ENCODE data around the gene ATP1B3.

The ATP1B3 gene

GRCh38 chr3:141934354-141934753 is 57.9 kb downstream of the ATP1B3 start:
- Mint-ChIP-seq H3K36me3 (ENCODE audit: low read depth) (no peaks in the 10 kb centered on the region), H3K9me3 (no peaks in the 10 kb centered on the region), H3K27me3 (ENCODE audit: low read depth) (no peaks in the 10 kb centered on the region), H3K27ac (no peak overlapping the region), H3K4me1 (ENCODE audit: low read depth) (no peaks in the 10 kb centered on the region), H3K4me3 (no peak overlapping the region)

GRCh38 chr3:141938011-141938500 is 61.6 kb downstream of the ATP1B3 start:
- H3K4me1 Mint-ChIP-seq (ENCODE audit: low read depth), result no peaks in the 10 kb centered on the region
- no peak overlapping the region for H3K27ac Mint-ChIP-seq
- H3K4me3 Mint-ChIP-seq, result no peak overlapping the region
- no peaks in the 10 kb centered on the region for H3K27me3 Mint-ChIP-seq (ENCODE audit: low read depth)
- H3K36me3 Mint-ChIP-seq (ENCODE audit: low read depth), result no peaks in the 10 kb centered on the region
- H3K9me3 Mint-ChIP-seq, result no peaks in the 10 kb centered on the region

DNA sequence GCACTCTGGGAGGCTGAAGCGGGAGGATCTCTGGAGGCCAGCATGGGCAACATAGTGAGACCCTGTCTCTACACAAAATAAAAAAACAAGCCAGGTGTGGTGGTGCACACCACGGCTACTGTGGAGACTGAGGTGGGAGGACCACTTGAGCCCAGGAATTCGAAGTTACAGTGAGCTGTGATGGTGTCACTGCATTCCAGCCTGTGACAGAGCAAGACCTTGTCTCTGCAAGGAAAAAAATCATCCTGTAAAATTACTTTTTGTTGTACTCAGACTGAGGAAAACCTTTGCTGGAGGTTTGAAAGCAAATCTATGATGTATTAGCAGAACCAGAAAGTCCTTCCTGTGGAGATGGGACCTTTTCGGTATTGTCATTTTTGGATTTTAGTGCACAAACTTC is 63.3 kb downstream of the ATP1B3 start:
- H3K4me1 Mint-ChIP-seq (ENCODE audit: low read depth), result no peaks in the 10 kb centered on the region
- no peaks in the 10 kb centered on the region for H3K27me3 Mint-ChIP-seq (ENCODE audit: low read depth)
- no peaks in the 10 kb centered on the region for H3K9me3 Mint-ChIP-seq
- H3K4me3 Mint-ChIP-seq, result no peak overlapping the region
- H3K27ac Mint-ChIP-seq, result no peak overlapping the region
- H3K36me3 Mint-ChIP-seq (ENCODE audit: low read depth), result no peaks in the 10 kb centered on the region

GRCh38 chr3:141940194-141940776 is 63.8 kb downstream of the ATP1B3 start:
- no peak overlapping the region for H3K4me3 Mint-ChIP-seq
- no peaks in the 10 kb centered on the region for H3K9me3 Mint-ChIP-seq
- H3K4me1 Mint-ChIP-seq (ENCODE audit: low read depth), result no peaks in the 10 kb centered on the region
- H3K36me3 Mint-ChIP-seq (ENCODE audit: low read depth), result no peaks in the 10 kb centered on the region
- no peak overlapping the region for H3K27ac Mint-ChIP-seq
- H3K27me3 Mint-ChIP-seq (ENCODE audit: low read depth), result no peaks in the 10 kb centered on the region

GRCh38 chr3:141941093-141941492 is 64.7 kb downstream of the ATP1B3 start:
- no peak overlapping the region for H3K4me3 Mint-ChIP-seq
- H3K27me3 Mint-ChIP-seq (ENCODE audit: low read depth), result no peaks in the 10 kb centered on the region
- no peak overlapping the region for H3K27ac Mint-ChIP-seq

DNA sequence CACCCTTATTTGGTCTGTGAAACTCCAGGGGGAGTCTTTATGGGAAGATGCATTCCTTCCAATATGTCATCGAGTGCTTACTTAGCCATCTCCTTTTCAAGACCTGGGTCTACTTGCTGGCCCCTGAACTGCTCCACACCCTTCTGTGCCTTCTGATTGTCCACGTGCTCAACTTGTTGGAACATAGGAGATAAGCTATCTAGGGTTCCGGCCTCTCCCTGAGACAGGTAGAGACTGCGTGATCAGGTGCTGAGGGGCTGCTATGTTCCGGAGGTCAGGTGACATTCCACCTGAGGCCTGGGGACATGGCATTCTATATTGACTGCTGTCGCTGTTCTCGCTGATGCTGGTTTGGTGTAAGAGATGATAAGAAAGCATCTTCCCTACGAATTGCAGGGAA is 65.6 kb downstream of the ATP1B3 start:
- Mint-ChIP-seq H3K4me3 (no peak overlapping the region), H3K27me3 (ENCODE audit: low read depth) (no peaks in the 10 kb centered on the region), H3K9me3 (no peaks in the 10 kb centered on the region), H3K36me3 (ENCODE audit: low read depth) (no peaks in the 10 kb centered on the region), H3K4me1 (ENCODE audit: low read depth) (no peaks in the 10 kb centered on the region), H3K27ac (no peak overlapping the region)

More at GRCh38 chr3:141941093-141941492, 64.7 kb downstream of the ATP1B3 start:
- H3K9me3 Mint-ChIP-seq, result no peaks in the 10 kb centered on the region
- H3K4me1 Mint-ChIP-seq (ENCODE audit: low read depth), result no peaks in the 10 kb centered on the region
- no peaks in the 10 kb centered on the region for H3K36me3 Mint-ChIP-seq (ENCODE audit: low read depth)

GRCh38 chr3:141945726-141946485 is 69.5 kb downstream of the ATP1B3 start:
- no peaks in the 10 kb centered on the region for H3K9me3 Mint-ChIP-seq
- H3K36me3 Mint-ChIP-seq (ENCODE audit: low read depth), result no peaks in the 10 kb centered on the region
- no peaks in the 10 kb centered on the region for H3K4me1 Mint-ChIP-seq (ENCODE audit: low read depth)
- H3K4me3 Mint-ChIP-seq, result no peak overlapping the region
- no peak overlapping the region for H3K27ac Mint-ChIP-seq
- H3K27me3 Mint-ChIP-seq (ENCODE audit: low read depth), result no peaks in the 10 kb centered on the region

GRCh38 chr3:141949399-141949798 is 73.0 kb downstream of the ATP1B3 start:
- H3K36me3 Mint-ChIP-seq (ENCODE audit: low read depth), result no peaks in the 10 kb centered on the region
- H3K4me3 Mint-ChIP-seq, result no peak overlapping the region
- H3K4me1 Mint-ChIP-seq (ENCODE audit: low read depth), result no peaks in the 10 kb centered on the region
- H3K27ac Mint-ChIP-seq, result no peak overlapping the region
- H3K27me3 Mint-ChIP-seq (ENCODE audit: low read depth), result no peaks in the 10 kb centered on the region
- no peaks in the 10 kb centered on the region for H3K9me3 Mint-ChIP-seq

DNA sequence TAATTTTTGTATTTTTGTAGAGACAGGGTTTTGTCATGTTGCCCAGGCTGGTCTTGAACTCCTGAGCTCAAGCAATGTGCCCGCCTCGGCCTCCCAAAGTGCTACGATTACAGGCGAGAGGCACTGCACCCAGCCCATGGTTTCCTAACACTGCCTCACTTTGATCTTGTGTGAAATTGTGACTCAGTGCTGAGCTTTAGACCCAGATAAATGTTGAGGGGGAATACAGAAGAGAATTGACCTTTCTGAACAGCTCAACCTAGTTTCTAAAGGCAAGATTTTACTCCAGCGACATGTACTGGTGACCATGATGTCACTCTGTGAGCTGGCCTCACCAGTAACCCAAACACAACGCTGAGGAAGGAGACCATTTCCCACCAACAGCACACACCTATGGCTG is 73.5 kb downstream of the ATP1B3 start:
- H3K27me3 Mint-ChIP-seq (ENCODE audit: low read depth), result no peaks in the 10 kb centered on the region
- H3K4me1 Mint-ChIP-seq (ENCODE audit: low read depth), result peaks cover under 1% of the 10 kb centered on the region
- no peak overlapping the region for H3K4me3 Mint-ChIP-seq
- H3K9me3 Mint-ChIP-seq, result no peaks in the 10 kb centered on the region
- no peaks in the 10 kb centered on the region for H3K36me3 Mint-ChIP-seq (ENCODE audit: low read depth)
- no peak overlapping the region for H3K27ac Mint-ChIP-seq

DNA sequence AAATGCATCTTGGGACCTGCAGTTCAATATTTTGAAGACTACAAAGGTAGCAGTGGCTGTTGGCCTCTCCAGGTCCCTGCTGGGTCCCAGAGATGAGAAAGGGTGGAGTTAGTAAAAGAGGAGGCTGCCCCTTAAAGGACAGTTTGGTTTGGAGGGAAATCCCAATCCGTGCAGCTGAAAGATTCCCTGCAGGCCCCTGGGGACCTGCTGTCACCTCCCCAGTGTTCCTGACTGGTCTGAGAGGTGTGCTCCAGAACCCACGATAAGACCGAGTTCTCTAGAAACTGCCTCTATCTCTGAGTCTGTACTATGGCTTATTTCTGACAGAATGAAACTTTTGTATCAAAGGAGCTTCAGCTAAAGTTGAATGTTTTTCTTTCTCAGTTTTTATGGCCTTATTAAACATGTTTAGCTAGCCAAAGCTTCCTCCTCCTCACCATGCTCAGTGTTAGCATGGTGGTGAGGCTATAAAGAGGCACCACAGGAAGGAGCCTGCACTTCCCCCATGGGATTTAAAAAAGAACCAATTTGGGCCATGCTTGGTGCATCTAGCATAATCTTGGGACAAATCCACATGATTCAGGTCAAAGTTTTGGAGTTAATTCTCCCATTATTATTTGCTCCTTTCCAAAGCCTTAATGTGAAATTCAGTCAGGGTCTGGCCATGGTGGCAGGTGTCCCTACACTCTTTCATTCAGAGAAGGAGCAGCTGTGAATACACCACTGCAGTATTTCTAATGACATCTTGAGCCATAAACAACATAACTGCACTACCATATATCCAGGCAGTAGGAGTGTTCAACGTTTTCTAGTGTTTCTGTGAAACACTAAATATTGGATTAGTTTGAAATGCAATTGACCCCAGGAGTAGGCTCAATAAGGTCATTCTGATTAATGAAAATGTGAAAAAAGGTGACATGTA is 74.4 kb downstream of the ATP1B3 start:
- Mint-ChIP-seq H3K27ac (no peak overlapping the region), H3K36me3 (ENCODE audit: low read depth) (no peaks in the 10 kb centered on the region), H3K4me1 (ENCODE audit: low read depth) (peaks cover 5% of the 10 kb centered on the region), H3K27me3 (ENCODE audit: low read depth) (no peaks in the 10 kb centered on the region), H3K4me3 (no peak overlapping the region), H3K9me3 (no peaks in the 10 kb centered on the region)

DNA sequence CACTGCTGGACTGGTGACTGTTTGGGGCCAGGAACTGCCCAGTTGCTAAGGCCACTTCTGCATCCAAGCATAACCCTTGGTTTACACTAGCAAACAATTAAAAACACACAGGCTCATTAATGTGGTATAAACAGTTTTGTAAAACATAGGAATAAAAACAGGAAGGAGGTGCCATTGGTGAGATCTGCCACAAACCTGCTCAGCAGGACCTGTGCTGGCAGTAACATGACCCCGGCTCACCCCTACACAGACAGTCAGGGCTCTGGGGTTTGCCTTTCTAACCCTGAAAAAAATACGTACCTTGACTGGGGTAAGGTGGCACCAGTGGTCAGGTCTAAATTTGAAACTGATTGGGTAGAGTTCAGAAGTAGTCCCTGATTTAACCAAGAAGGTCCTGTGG is 76.2 kb downstream of the ATP1B3 start:
- Mint-ChIP-seq H3K4me3 (no peak overlapping the region), H3K36me3 (ENCODE audit: low read depth) (no peaks in the 10 kb centered on the region), H3K4me1 (ENCODE audit: low read depth) (peaks cover 5% of the 10 kb centered on the region), H3K9me3 (no peaks in the 10 kb centered on the region), H3K27me3 (ENCODE audit: low read depth) (no peaks in the 10 kb centered on the region), H3K27ac (no peak overlapping the region)

DNA sequence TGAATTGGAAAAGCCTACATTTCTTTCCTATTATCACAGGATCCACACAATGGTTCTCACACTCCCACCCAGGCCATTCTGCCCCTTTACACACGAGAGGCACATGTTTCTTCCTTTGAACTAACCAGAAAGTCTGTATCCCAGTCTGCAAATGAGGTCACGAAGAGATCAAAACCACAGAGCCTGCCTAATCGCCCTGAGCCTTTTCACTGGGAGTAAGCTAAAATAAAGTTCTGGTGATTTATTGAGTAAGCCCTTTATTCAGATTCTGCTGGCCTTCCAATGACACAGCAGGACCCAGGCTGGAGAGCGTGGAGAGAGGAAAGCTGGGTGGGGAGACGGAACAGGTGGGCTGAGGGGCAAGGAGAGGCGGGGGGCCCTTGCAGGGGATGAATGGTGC is 78.7 kb downstream of the ATP1B3 start:
- Mint-ChIP-seq H3K27me3 (ENCODE audit: low read depth) (no peaks in the 10 kb centered on the region), H3K27ac (no peak overlapping the region), H3K9me3 (no peaks in the 10 kb centered on the region), H3K36me3 (ENCODE audit: low read depth) (no peaks in the 10 kb centered on the region), H3K4me3 (no peak overlapping the region), H3K4me1 (ENCODE audit: low read depth) (peaks cover 5% of the 10 kb centered on the region)

DNA sequence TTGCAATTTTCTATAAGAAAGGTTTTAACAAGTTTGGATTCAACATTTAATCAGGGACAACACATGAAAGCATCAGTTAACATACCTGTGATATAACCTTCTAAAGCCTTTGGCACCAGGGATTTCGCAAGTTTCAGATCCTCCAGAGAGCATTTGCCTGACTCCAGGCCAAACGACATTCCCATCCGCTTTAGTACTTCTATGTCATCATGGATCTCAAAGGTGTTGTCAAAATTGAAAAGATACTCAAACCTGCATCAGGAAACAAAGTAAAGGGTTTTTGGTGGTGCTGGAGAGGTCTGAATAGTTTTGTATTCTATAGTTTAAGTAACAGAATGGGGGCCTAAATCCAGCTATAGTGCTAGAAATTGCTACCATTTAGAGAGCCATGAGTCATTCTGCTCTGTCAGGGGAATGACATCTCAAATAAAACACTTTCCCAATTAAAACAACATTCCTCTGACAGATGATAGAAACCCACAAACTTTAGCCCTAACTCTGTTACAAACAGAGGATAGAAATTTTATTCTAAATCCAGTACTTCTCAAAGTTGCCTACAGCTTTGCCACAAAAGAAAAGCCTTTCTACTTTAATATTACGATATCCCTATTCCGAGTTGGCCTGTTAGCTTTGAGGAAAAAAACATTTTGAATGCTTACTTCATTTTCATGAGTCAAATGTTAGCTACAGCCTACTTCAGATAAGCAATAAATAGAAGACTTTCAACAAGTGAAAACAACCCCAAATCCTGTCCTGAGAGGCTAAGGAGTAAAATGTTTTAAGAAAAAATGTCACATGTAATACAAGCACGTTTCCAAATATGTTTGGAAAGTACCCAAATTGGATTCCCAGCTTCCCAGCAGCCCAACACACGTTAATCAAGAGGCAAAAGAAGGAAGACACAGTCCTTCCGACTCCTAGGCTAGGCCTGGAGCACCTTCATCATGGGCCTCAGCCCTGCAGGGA is 83.4 kb downstream of the ATP1B3 start:
- Mint-ChIP-seq H3K4me3 (no peak overlapping the region), H3K27ac (no peak overlapping the region), H3K4me1 (ENCODE audit: low read depth) (peaks cover 5% of the 10 kb centered on the region), H3K9me3 (no peaks in the 10 kb centered on the region), H3K36me3 (ENCODE audit: low read depth) (no peaks in the 10 kb centered on the region), H3K27me3 (ENCODE audit: low read depth) (no peaks in the 10 kb centered on the region)

- H3K27ac Mint-ChIP-seq, result no peak overlapping the region
- no peaks in the 10 kb centered on the region for H3K9me3 Mint-ChIP-seq
- H3K27me3 Mint-ChIP-seq (ENCODE audit: low read depth), result no peaks in the 10 kb centered on the region
- H3K4me3 Mint-ChIP-seq, result no peak overlapping the region
- H3K4me1 Mint-ChIP-seq (ENCODE audit: low read depth), result no peaks in the 10 kb centered on the region
- H3K36me3 Mint-ChIP-seq (ENCODE audit: low read depth), result no peaks in the 10 kb centered on the region
These were observed 84.3 kb downstream of the ATP1B3 start for GRCh38 chr3:141960731-141961130.
